ENCODE measurements around the gene NMUR1.

DNA sequence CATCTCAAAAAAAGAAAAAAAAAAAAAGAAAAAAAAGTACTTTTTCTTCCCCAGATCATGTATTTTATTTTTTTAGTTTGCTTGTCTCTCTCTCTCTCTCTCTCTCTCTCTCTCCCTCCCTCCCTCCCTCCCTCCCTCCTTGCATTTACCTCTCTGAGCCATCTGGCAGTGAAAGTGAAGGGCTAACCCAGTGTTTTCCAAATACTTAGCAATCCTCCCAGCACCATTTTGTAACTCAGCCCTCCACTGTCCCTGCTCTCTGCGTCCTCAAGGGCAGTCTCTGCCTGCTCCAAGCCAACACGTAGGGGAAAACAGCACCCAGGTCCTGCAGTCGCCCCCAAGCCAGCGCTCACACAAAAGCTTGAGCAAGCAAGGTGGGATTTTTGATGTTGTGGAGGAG is 42.9 kb upstream of the NMUR1 start:
- TF ChIP-seq CTCF (IDR thresholded peaks at IDR 0.05; ENCODE audit: low read length) (no peak), EZH2 (IDR thresholded peaks at IDR 0.05; ENCODE audit: borderline replicate concordance, low read length) (no peak)

All from OCI-LY1 (cell line).